Stimulated activated CD8-positive, alpha-beta memory T cell treated with anti-CD3 and anti-CD28 coated beads, Interleukin-2, amount 100 ng/mL, for 48 hours (primary cell): ENCODE results near the gene CORO2B.

Experiments
- DNase-seq, 2 donors: peaks; one replicate each; pipeline ENCODE4 v3.0.0-alpha.2; 2020; ENCODE audit warnings: low read depth in 2 of 2

CORO2B gene

GRCh38 chr15:68578980-68579935, at the start of gene CORO2B:
Gene CORO2B, plus strand, starts transcription at chr15:68578993. Its CDS starts 270 bp downstream, at chr15:68579263.
- DNase-seq = no peak

GRCh38 chr15:68531387-68532179, 47.2 kb upstream of the CORO2B start:
- no peak for DNase-seq

DNA sequence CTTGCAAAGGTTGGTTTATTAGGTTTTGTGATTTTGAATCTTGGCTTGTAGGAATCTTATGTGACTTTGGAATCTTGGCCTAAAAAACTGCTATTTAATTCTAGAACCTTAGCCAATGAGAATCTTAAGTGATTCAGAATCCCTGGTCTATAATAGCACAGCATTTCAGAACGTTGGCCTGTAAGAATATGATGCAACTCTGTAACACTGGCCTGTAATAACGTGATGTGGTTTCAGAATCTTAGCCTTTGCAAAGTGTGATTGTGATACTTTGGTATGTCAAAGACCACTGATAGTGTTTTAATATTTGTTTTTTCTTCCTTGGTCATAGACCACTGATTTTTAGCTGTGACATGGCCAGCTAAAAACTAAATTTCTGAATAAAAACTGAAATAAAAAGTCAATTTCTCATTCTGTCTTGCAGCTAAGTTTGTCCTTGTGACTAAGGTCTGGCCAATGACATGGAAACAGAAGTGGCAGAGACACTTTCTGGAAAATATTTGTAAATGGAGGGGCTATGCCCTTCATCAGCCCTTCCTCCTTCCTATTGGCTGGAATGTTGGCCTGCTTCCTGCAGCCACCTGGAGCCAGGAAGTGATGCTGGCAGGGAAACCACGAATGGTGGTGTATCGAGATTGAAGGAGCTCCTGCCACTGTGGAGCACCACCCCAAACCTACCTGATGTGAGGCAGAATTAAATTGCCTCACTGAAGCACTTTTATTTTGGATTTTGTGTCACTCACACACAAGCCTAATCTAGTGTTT, 42.3 kb upstream of the CORO2B start:
- DNase-seq = no peak

- DNase-seq = no peak
Measured at GRCh38 chr15:68537097-68537496, 41.7 kb upstream of the CORO2B start.

DNA sequence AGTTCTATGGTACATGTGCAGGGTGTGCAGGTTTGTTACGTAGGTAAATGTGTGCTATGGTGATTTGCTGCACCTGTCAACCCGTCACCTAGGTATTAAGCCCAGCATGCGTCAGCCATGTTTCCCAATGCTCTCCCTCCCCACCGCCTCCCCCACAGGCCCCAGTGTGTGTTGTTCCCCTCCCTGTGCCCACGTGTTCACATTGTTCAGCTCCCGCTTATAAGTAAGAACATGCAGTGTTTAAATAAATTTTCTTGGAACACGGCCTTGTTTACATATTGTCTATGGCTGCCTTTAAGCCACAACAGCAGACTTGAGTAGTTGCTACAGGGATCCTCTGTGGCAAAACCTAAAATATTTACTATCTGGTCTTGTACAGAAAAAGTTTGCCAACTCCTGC, 41.3 kb upstream of the CORO2B start:
- no peak for DNase-seq

GRCh38 chr15:68538311-68538710, 40.5 kb upstream of the CORO2B start:
- no peak for DNase-seq

DNA sequence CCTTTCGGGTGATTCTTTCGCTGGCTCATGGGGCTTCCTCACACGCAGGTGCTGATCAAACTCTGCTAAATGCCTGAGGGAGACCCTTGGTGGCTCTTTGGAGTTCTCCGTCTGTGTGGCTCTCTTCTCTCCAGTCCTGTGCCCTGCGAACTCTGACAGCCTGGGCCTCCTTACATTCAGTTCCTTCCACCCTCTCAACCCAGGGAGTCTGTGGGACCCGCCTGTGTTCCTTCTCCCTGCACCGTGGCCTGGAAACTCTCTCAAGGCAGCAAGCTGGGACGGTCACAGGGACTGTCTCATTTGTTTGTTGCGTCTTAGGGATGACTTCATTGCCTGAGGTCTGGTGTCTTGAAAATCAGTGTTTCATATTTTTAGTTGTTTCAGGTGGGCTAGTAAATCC, 37.0 kb upstream of the CORO2B start:
- no peak for DNase-seq

- no peak for DNase-seq
Measured at GRCh38 chr15:68542348-68542747, 36.4 kb upstream of the CORO2B start.

DNA sequence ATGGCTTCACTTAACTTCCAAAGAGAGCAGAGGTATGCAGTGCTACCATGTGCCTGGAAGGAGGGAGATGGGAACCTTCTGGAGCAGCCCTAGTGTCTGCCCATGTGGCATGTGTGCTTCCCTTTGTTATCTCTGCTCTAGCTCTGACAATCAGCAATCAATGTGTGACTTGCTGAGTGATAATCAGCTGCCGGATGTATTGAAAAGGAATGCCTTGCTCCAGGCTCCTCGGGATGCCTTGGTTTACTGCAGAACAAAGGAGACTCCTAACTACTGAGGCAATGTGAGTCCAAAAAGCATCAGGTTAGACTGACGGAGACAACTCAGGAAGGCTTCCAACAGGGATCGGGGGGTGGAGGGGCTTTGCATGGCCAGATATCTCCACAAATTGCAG, 36.0 kb upstream of the CORO2B start:
- no peak for DNase-seq

DNA sequence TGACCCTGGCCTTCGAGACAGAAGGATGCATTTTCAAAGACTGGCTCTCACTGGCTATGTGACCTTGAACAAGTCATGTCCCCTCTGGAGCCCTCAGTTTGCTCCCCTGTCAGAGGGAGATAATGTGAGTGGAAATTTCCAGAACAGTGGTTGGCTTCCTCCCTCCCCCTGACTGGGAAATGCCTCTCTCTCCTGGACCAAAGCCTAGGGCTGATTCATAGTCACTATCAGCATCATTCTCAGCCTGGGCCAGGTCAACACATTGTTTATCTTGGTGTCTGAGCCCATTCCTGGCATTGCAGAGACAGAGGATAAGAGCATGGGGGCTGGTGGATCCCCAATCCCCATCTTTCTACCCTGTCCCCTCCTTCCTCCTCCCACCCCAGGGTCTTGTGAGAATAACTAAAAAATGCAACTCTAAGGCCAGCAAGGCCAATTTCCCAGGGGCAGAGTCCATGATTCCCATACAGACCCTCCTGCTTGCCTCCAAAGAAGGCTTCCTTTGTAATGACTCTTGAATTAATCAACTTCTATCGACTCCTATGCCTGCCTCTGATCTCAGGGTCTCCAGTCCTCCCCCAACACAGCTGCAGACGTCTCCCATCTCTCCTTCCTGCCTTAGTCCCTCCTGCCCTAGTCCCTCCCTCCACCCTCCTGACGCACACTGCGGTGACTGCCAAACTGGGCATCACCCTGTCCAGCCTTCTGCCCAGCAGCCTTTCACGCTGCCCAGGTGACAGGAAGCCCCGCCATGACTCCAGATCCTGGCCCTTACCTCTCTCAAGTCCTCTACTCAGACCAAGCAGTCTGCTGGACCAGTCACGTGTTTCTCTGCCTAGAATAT, 35.4 kb upstream of the CORO2B start:
- no peak for DNase-seq

- no peak for DNase-seq
Measured at GRCh38 chr15:68546318-68546717, 32.5 kb upstream of the CORO2B start.

DNA sequence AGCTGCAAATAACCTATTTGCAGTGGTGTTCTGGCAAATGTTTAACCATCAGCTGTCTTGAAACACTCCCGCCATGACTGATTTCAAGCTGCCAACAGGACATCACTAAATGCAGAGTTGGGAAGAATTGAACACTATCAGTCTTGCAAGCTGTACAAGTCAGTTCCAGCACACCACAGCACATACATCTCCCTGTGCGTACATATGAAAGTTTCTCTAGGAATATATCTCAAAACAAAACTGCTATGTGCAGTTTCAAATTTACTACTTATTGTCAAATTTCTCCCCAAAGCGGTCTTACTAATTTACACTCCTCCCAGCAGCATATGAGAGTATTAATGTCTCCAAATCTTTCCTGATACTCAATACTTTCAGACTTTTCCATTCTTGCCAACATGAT, 30.4 kb upstream of the CORO2B start:
- DNase-seq = no peak

DNA sequence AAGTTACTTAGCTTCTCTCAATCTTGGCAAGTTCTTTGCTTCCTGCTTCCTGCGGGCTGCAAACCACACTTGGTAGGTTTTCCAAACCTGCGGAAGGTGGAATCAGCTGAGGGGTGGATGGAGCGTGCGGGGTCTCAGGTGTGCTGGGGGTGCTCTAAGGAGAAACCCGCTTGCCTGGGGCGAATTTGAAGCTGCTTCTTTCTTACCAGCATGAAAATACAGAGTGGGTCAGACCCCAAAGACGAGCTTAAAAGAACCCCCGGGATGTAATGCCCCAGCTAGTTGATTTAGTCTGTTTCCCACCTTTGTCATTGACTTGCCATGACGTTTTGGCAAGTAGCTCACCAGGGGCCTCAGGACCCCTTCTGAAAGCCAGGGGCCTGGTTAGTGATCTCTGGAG, 28.8 kb upstream of the CORO2B start:
- no peak for DNase-seq

DNA sequence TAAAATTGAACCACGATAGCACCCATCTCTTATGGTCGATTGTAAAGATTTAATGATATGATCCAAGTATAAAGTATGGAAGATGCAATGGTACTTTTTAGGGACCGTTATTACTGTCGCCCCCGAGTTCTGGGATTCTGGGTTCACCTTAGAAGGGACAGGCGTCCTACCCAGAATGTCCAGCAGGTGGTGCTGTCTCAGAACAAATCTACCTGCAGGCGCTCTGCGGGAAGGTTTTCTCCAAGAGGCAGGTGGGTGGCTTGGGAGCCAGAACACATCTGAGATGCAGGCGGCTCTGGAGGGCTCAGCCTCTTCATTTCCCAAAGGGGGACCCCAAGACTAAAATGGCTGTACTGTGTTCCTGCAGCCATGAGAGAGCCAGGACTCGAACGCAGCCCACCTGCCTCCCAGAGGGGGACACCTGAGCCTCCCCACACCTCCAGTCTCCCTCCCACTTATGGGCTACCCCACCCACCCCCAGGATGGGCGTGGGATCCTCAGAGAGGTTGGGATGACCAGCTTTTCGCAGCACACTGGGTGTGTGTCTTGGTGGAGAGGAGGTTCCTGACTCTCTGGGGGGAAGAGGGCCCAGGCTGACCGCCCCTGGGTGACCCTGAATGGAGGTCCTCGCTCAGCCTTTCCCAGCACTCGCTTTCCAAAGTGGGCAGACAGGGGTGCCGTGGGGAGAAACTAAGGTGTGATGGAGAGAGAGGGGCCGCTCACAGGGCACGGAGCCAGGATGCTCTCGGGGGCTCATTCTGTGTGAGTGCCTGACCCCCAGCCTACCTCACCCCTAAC, 28.1 kb upstream of the CORO2B start:
- peak; percentile 52 to 69 for DNase-seq

DNA sequence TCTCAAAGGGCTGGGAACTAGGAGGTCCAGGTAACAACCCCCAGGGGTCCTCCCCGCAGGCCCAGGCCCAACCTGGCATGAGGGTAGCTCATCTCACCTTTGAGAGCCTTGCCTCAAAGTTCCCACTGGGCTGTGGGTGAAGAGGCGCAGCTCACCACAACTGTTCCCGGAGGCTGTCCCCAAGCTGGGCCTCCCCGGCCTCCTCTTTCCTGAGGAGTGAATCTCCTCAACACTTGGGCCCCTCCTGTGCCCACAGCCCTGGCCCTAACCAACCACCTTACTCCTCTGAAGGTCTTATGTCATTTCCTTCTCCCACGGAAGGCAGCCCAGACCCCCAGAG, 27.5 kb upstream of the CORO2B start:
- no peak for DNase-seq

- DNase-seq = no peak
Measured at GRCh38 chr15:68552344-68552743, 26.4 kb upstream of the CORO2B start.

DNA sequence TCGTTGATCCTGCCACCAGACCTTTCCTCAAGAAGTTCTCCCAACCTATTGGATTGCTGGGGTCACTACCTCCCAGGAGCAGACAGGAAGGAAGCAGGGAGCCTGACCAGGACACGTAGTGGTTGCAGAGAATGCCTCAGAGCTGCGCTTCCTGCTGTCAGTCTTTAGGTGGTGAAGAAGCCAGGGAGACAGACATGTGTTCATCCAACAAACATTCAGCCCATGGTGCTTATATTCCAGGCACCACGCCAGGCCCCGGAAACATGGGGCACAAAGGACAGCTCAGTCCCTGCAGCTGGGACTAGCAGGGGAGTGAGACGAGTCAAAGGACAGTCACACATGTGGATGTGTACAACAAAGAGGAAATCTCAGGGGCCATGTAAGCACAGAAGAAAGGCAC, 26.0 kb upstream of the CORO2B start:
- no peak for DNase-seq

DNA sequence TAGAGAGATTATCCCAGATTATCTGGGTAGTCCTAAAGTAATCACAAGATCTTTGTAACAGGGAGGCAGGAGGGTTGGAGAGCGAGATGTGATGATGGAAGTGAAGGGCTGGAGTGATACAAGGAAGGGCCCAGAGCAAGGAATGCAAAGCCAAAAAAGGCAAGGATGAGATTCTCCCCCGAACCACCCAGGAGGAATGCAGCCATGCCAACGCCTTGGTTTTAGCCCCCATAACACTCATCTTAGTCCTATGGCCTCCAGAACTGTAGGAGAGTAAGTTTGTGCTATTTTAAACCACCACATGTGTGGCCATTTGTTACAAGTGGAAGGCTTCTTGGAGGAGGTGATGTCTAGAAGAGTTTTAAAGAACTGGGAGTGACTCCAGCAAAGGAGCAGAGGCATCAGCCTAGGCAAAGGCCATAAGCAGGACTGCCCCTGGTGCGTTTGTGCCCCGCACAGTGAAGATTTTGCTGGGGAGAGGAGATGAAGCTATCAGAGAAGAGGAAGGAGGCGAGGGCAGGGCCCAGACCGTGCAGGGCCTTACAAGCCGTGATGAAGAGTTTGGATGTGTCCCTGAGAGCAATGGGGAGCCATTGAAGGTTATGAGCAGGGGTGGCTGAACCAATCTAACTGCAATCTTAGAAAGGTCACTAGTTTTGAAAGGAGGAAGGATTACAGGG, 25.3 kb upstream of the CORO2B start:
- DNase-seq = no peak

DNA sequence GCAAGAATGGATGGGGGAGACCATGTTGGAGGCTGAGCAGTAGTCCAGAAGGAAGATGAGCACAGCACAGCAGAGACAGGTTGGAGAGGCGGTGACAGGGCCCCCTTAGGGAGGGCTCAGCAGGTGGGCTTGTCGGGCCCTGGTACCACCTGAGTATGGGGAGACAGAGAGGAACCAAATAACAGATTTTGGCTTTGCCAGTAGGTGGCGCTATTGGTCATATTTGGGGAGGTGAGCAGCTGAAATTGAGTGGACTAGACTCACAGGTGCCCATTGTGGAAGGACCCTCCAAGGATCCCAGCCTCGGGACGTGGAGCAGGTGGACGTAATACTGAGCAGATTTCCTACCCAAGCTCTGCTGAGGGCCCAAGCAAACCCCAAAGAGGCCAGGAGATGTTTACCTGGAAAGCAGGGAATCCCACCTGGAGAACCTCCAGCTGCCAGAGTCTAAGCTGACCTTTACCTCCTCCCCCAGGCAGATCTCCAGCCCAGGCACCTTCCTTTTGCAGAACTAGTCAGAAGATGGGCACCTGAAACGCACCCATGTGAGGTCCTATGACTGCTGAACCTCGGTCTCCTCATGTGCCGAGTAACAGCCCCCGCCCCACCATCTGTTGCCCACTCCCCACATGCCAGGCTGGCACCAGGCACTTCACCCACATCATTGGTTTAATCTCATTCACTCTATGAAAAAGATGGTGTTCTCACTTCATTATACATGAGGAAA, 24.6 kb upstream of the CORO2B start:
- peak; percentile 46 for DNase-seq
